Stimulated activated CD8-positive, alpha-beta memory T cell treated with anti-CD3 and anti-CD28 coated beads, Interleukin-12 subunit alpha, Interleukin-12 subunit beta, amount 100 ng/mL, for 4 hours (primary cell): Measurements from ENCODE around the gene NR2E1.

Experiments used
- DNase-seq: peaks from one replicate; pipeline ENCODE4 v3.0.0-alpha.2; 2020; ENCODE audit warnings: low read depth

Gene NR2E1

GRCh38 chr6:108209738-108210137 lies 43.9 kb downstream of the NR2E1 start:
- no peak for DNase-seq

- DNase-seq, result no peak
These were observed 44.7 kb downstream of the NR2E1 start for GRCh38 chr6:108210556-108210955.

- no peak for DNase-seq
These were observed 45.8 kb downstream of the NR2E1 start for GRCh38 chr6:108211671-108212070.

GRCh38 chr6:108222064-108222463 lies 56.2 kb downstream of the NR2E1 start:
- no peak for DNase-seq

- no peak for DNase-seq
These were observed 56.7 kb downstream of the NR2E1 start for GRCh38 chr6:108222504-108222903.

GRCh38 chr6:108227290-108227689 lies 61.5 kb downstream of the NR2E1 start:
- no peak for DNase-seq

GRCh38 chr6:108228416-108228815 lies 62.6 kb downstream of the NR2E1 start:
- DNase-seq, result no peak

GRCh38 chr6:108235127-108235526 lies 69.3 kb downstream of the NR2E1 start:
- no peak for DNase-seq

- DNase-seq, result no peak
These were observed 71.0 kb downstream of the NR2E1 start for GRCh38 chr6:108236791-108237190.

- DNase-seq, result no peak
These were observed 72.5 kb downstream of the NR2E1 start for GRCh38 chr6:108238322-108238721.
